Amniotic epithelial cell (primary cell): ENCODE measurements around the gene BFSP2.
"Not testable (repeated sequence)": the region's sequence is repeated elsewhere in the genome, so short reads cannot be mapped to it uniquely, and the experiment has no call there.

Experiments used
- DNase-seq: peaks from one replicate; pipeline ENCODE4 v3.0.0-alpha.2; 2010; ENCODE audit warnings: low read depth

The BFSP2 gene

DNA sequence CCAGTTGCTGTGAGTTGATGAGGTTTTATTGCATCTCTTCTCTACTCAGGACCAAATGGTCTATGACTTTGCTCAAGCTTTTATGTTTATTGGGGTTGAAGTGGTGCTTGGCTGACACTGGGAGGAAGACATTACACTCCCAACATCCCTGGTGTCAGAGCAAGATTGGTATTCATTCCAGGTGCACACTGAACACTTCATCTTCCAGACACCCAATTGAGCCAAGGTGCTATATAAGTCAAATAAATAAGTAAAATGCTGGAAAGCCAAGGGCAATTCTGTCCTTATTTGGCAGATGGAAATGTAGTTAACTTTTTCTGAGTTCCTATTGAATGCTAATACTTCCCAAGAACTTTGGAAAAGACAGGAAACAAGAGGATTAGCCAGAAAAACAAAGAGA is 120.4 kb downstream of the BFSP2 start:
- no peak for DNase-seq

DNA sequence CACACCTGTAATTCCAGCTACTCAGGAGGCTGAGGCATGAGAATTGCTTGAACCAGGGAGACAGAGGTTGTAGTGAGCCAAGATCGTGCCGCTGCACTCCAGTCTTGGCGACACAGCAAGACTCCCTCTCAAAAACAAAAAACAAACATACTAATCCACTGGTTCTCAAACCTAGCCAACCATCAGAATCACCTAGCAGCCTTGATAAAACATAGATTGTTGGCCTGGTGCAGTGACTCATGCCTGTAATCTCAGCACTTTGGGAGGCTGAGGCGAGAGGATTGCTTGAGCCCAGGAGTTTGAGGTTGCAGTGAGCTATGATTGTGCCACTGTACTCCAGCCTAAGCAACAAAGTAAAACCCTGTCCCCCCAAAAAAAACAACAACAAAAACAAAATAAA is 121.1 kb downstream of the BFSP2 start:
- not testable (repeated sequence) for DNase-seq

DNA sequence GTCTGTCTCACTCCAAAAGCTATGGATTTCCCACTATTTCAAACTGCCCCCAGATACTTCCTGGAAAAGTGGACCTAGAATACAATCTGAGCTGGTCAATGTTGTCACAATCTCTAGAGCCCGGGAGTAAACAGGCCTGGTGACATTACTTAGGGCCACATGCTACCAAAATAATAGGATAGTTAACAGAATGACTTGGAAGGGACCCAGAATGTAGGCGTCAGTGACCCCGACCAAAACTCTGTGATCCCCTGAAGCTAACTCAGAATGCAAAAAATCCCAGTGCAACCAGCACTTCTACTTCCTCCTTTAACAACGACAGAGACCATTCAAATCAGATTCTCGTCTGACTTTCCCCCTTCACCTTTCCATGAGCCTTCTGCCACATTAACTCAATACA is 122.1 kb downstream of the BFSP2 start:
- DNase-seq = no peak

DNA sequence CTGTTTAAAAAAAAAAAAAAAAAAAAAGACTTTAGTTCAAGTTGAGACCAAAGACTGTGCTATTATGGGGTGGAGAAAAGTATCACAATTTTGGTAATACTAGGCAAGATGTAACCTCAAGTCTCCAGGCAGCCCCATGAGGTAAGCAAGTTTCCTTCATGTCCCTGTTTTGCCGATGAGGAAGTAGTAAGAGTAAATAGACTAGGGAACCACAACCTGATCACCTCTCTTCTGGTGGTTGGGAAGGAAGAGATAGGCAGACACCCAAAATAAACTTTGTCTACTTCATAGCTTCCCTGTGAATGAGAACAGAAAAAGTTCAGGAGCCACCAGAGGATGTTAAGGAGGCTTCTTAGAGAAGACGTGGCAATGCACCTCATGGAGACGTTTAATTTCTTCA is 123.9 kb downstream of the BFSP2 start:
- not testable (repeated sequence) for DNase-seq
